ENCODE results near the gene SLC46A2. TPM values are rescaled to one million over a fixed set of nuclear protein-coding genes. Genes with fewer than 3 reads are reported as not detected.

Gene SLC46A2
- polyA plus RNA-seq, 1 donor (not counting 4 experiments of a cell fraction or from before 2014, with no cell fraction given), result not detected

- Histone ChIP-seq H3K79me2 (ENCODE audit: control insufficient read depth, insufficient read depth, low read length) (no peaks in the 10 kb centered on the region), H3K4me1 (ENCODE audit: control insufficient read depth, extremely low read depth, insufficient read depth, low read length) (no peaks in the 10 kb centered on the region), H3K9me1 (ENCODE audit: control insufficient read depth, extremely low read depth, insufficient read depth, low read length) (no peaks in the 10 kb centered on the region), H3K4me3 (ENCODE audit: control insufficient read depth in 2 of 3, extremely low read depth in 1 of 3, insufficient read depth in 2 of 3, low read depth in 1 of 3, low read length in 3 of 3) (no peak overlapping the region), H3K27me3 (ENCODE audit: control insufficient read depth, extremely low read depth, insufficient read depth, low read length) (no peaks in the 10 kb centered on the region), H4K20me1 (ENCODE audit: control insufficient read depth, extremely low read depth, insufficient read depth, low read length) (no peaks in the 10 kb centered on the region), H3K27ac (ENCODE audit: control insufficient read depth, insufficient read depth, low read length) (no peak overlapping the region), H3K4me2 (ENCODE audit: control insufficient read depth, extremely low read depth, insufficient read depth, low read depth, low read length) (no peak overlapping the region), H2AFZ (ENCODE audit: control insufficient read depth, low read length) (no peak overlapping the region), H3K9ac (ENCODE audit: control insufficient read depth, extremely low read depth, insufficient read depth, low read length) (no peak overlapping the region), H3K9me3 (ENCODE audit: control insufficient read depth, low read depth, low read length) (no peaks in the 10 kb centered on the region), H3K36me3 (ENCODE audit: control insufficient read depth in 2 of 2, extremely low read depth in 1 of 2, insufficient read depth in 2 of 2, low read length in 2 of 2) (peaks cover 4 to 8% of the 10 kb centered on the region in 2 experiments)
- dilution Hi-C loops (cut with MboI; ENCODE audit: extremely low pct_ligation_motif_present, low sequenced_read_pairs), result no loop called here
- no peak for DNase-seq (ENCODE audit: low read depth, low spot score)
- FAIRE-seq, result no peak
- TF ChIP-seq CTCF (optimal IDR thresholded peaks at IDR 0.05 in 1 of 3, IDR thresholded peaks at IDR 0.05 in 1 of 3, conservative IDR thresholded peaks at IDR 0.05 in 1 of 3; ENCODE audit: extremely low read depth in 1 of 3, insufficient read depth in 2 of 3, low read length in 3 of 3), result no peak
- TF ChIP-seq EZH2 (IDR thresholded peaks at IDR 0.05; ENCODE audit: low read length), result no peak
Measured at GRCh38 chr9:112850840-112851239, 39.8 kb downstream of the SLC46A2 start.

DNA sequence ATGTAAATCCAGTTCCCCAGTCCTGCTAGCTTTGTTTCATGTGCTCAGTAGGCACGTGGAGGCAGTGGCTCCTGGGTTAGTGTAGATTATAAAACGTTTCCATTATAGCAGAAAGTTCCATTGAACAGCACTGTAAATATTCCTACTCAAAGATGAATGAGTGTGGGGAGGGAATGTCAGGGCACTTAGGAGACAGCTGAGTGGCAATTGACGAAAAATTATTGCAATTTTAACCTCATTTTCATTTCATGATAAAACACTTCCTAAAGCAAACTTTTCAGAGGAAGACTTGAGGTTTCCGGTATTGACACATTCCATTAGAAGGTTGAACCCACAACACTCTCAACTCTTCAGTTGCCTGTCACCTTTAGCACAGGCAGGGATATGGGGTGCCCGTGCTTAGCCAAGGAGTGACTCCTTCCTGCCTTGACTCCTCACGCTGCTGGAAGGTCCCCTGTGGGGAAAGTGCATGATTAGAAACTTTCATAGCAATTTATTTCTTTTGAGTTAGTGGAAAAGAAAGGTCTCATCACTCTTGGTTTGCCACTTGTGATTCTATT, 41.2 kb downstream of the SLC46A2 start:
- peaks cover 2% of the 10 kb centered on the region for H3K4me1 ChIP-seq (ENCODE audit: control insufficient read depth, extremely low read depth, insufficient read depth, low read length)
- no peak overlapping the region for H3K4me2 ChIP-seq (ENCODE audit: control insufficient read depth, extremely low read depth, insufficient read depth, low read depth, low read length)
- H2AFZ ChIP-seq (ENCODE audit: control insufficient read depth, low read length), result no peak overlapping the region
- H3K27me3 ChIP-seq (ENCODE audit: control insufficient read depth, extremely low read depth, insufficient read depth, low read length), result no peaks in the 10 kb centered on the region
- H3K36me3 ChIP-seq (ENCODE audit: control insufficient read depth in 2 of 2, extremely low read depth in 1 of 2, insufficient read depth in 2 of 2, low read length in 2 of 2), result peaks cover 4 to 6% of the 10 kb centered on the region in 2 experiments
- no peak overlapping the region for H3K4me3 ChIP-seq (ENCODE audit: control insufficient read depth in 2 of 3, extremely low read depth in 1 of 3, insufficient read depth in 2 of 3, low read depth in 1 of 3, low read length in 3 of 3)
- TF ChIP-seq CTCF (optimal IDR thresholded peaks at IDR 0.05 in 1 of 3, IDR thresholded peaks at IDR 0.05 in 1 of 3, conservative IDR thresholded peaks at IDR 0.05 in 1 of 3; ENCODE audit: extremely low read depth in 1 of 3, insufficient read depth in 2 of 3, low read length in 3 of 3) (no peak), EZH2 (IDR thresholded peaks at IDR 0.05; ENCODE audit: low read length) (no peak)
- H3K9ac ChIP-seq (ENCODE audit: control insufficient read depth, extremely low read depth, insufficient read depth, low read length), result no peak overlapping the region
- H3K79me2 ChIP-seq (ENCODE audit: control insufficient read depth, insufficient read depth, low read length), result no peaks in the 10 kb centered on the region
- no peaks in the 10 kb centered on the region for H3K9me3 ChIP-seq (ENCODE audit: control insufficient read depth, low read depth, low read length)
- no peaks in the 10 kb centered on the region for H4K20me1 ChIP-seq (ENCODE audit: control insufficient read depth, extremely low read depth, insufficient read depth, low read length)
- DNase-seq (ENCODE audit: low read depth, low spot score) (no peak), FAIRE-seq (no peak)
- no peaks in the 10 kb centered on the region for H3K9me1 ChIP-seq (ENCODE audit: control insufficient read depth, extremely low read depth, insufficient read depth, low read length)
- H3K27ac ChIP-seq (ENCODE audit: control insufficient read depth, insufficient read depth, low read length), result no peak overlapping the region
- dilution Hi-C loops (cut with MboI; ENCODE audit: extremely low pct_ligation_motif_present, low sequenced_read_pairs), result no loop called here

Data from keratinocyte (primary cell).